HepG2 (cell line): ENCODE data around the gene KLF9. TPM values are rescaled to one million over a fixed set of nuclear protein-coding genes. Genes with fewer than 3 reads are reported as not detected.

Experiments
- ATAC-seq: fragments of 200-7000 bp; cut with Tn5 transposase; 3 replicates; pipeline ENCODE4 v1.9.1; 2020; ENCODE audit warnings: mild to moderate bottlenecking, moderate library complexity
- BruUV-seq: library from RNA; stranded (reverse); fragments of 400-500 nt; replicated peaks from 2 replicates; lab custom pipeline; 2021; lab: Mats Ljungman, UMichigan
- CTCF ChIA-PET: fragments of 300-600 bp; formaldehyde crosslinking; extraction: SDS; loops from one replicate; lab custom pipeline; 2021; ENCODE audit warnings: low total read pairs, inconsistent platforms, low intra/inter-chr PET ratio; lab: Yijun Ruan, JAX
- POLR2A ChIA-PET: fragments of 350-600 bp; sonication (Branson Sonifier 250); formaldehyde crosslinking; loops from one replicate; lab custom pipeline; 2020; ENCODE audit warnings: antibody characterized with exemption, inconsistent platforms; lab: Yijun Ruan, JAX
- DNase-seq: peaks from one replicate; pipeline ENCODE4 v3.0.0-alpha.2; 2015; ENCODE audit warnings: low spot score
- FAIRE-seq: peaks from 3 replicates; lab custom pipeline; 2011; peaks lifted over from hg19 to GRCh38; lab: Jason Lieb, UNC
- H2AFZ ChIP-seq: one replicate; pipeline ENCODE4 v1.6.1; 2011; ENCODE audit warnings: low read length, inconsistent platforms
- H3K27ac ChIP-seq: fragments of 300-600 bp; 3 replicates; pipeline ENCODE4 v1.8.0; 2011; ENCODE audit warnings: mixed run types, mild to moderate bottlenecking, mixed read lengths, low read length, inconsistent platforms; ENCODE audit not compliant: insufficient read depth; ENCODE audit errors: extremely low read length
- H3K27me3 ChIP-seq, 2 experiments: fragments of 200-600 bp in 1 of 2; 2 replicates in 1 of 2; 3 replicates in 1 of 2; pipeline versions ENCODE4 v1.6.0 to v1.8.0; 2011; ENCODE audit warnings: low read length in 2 of 2, mild to moderate bottlenecking in 2 of 2, moderate library complexity in 2 of 2, inconsistent platforms in 1 of 2; ENCODE audit not compliant: insufficient read depth in 2 of 2, control insufficient read depth in 1 of 2
- H3K36me3 ChIP-seq, 2 experiments: fragments of 200-600 bp in 1 of 2; replicated peaks in 1 of 2; 2 replicates in 1 of 2; 3 replicates in 1 of 2; pipeline versions ENCODE4 v1.5.1 to v1.8.0; 2011; ENCODE audit warnings: low read length in 2 of 2, inconsistent platforms in 1 of 2; ENCODE audit not compliant: insufficient read depth in 2 of 2, control insufficient read depth in 1 of 2
- H3K4me1 ChIP-seq: 2 replicates; pipeline ENCODE4 v1.5.1; 2012; ENCODE audit warnings: low read length, inconsistent platforms; ENCODE audit not compliant: insufficient read depth
- H3K4me2 ChIP-seq: 2 replicates; pipeline ENCODE4 v1.6.0; 2011; ENCODE audit warnings: low read depth, low read length, inconsistent platforms
- H3K4me3 ChIP-seq, 3 experiments: fragments of 200-600 bp in 1 of 3; sonication (generic), shearing (Covaris generic) in 1 of 3; replicated peaks in 1 of 3; 2 replicates each; pipeline ENCODE4 v1.5.1; 2011 to 2016; ENCODE audit warnings: low read length in 3 of 3, inconsistent platforms in 2 of 3, low read depth in 2 of 3, mild to moderate bottlenecking in 2 of 3, control low read depth in 1 of 3, mixed read lengths in 1 of 3; ENCODE audit not compliant: insufficient read depth in 1 of 3
- H3K79me2 ChIP-seq: one replicate; pipeline ENCODE4 v1.6.1; 2011; ENCODE audit warnings: low read length, inconsistent platforms; ENCODE audit not compliant: insufficient read depth
- H3K9ac ChIP-seq: 2 replicates; pipeline ENCODE4 v1.6.0; 2011; ENCODE audit warnings: mild to moderate bottlenecking, low read depth, low read length, inconsistent platforms; ENCODE audit not compliant: insufficient read depth
- H3K9me3 ChIP-seq: 2 replicates; pipeline ENCODE4 v1.5.1; 2012; ENCODE audit warnings: mild to moderate bottlenecking, low read length
- H4K20me1 ChIP-seq: 2 replicates; pipeline ENCODE4 v1.6.0; 2011; ENCODE audit warnings: inconsistent platforms, mild to moderate bottlenecking, low read length, moderate library complexity; ENCODE audit not compliant: insufficient read depth
- ATF6 ChIP-seq: sonication (generic); formaldehyde crosslinking; conservative IDR thresholded peaks from 2 replicates; pipeline ENCODE4 v1.4.0; 2020; ENCODE audit warnings: missing genetic modification reagents
- ATRX ChIP-seq: sonication (generic); formaldehyde crosslinking; IDR thresholded peaks from 2 replicates; pipeline ENCODE4 v1.4.0; 2020; ENCODE audit warnings: missing genetic modification reagents, borderline replicate concordance
- CBFB ChIP-seq: sonication (generic); formaldehyde crosslinking; IDR thresholded peaks from 2 replicates; pipeline ENCODE4 v1.4.0; 2020; ENCODE audit warnings: missing genetic modification reagents
- CCDC6 ChIP-seq: sonication (generic); formaldehyde crosslinking; IDR thresholded peaks from 2 replicates; pipeline ENCODE4 v1.8.1; 2022; ENCODE audit warnings: mild to moderate bottlenecking, missing genetic modification reagents, moderate library complexity
- HINFP ChIP-seq: sonication (generic); formaldehyde crosslinking; IDR thresholded peaks from 2 replicates; pipeline ENCODE4 v1.4.0; 2020; ENCODE audit warnings: low read depth, mild to moderate bottlenecking, missing genetic modification reagents
- HOXA5 ChIP-seq: sonication (generic); formaldehyde crosslinking; IDR thresholded peaks from 2 replicates; pipeline ENCODE4 v1.4.0; 2020; ENCODE audit warnings: missing genetic modification reagents
- NR2F6 ChIP-seq, 2 experiments: IDR thresholded peaks; 2 replicates each; pipeline ENCODE4 v1.6.1; 2016; ENCODE audit warnings: antibody characterized with exemption in 1 of 2, mild to moderate bottlenecking in 1 of 2
- NR3C1 ChIP-seq: sonication (generic); formaldehyde crosslinking; IDR thresholded peaks from 2 replicates; pipeline ENCODE4 v1.4.0; 2020; ENCODE audit warnings: missing genetic modification reagents
- NRL ChIP-seq: sonication (generic); formaldehyde crosslinking; IDR thresholded peaks from 2 replicates; pipeline ENCODE4 v1.5.0; 2020; ENCODE audit warnings: missing genetic modification reagents, mild to moderate bottlenecking, moderate library complexity, borderline replicate concordance
- ONECUT2 ChIP-seq: sonication (generic); formaldehyde crosslinking; IDR thresholded peaks from 2 replicates; pipeline ENCODE4 v1.4.0; 2020; ENCODE audit warnings: missing genetic modification reagents
- SSRP1 ChIP-seq: IDR thresholded peaks from 2 replicates; pipeline ENCODE4 v1.6.1; 2016; ENCODE audit warnings: control low read depth
- TRIM22 ChIP-seq: fragments of 450-650 bp; IDR thresholded peaks from 2 replicates; pipeline ENCODE4 v1.6.1; 2017
- TRIM24 ChIP-seq: sonication (generic); formaldehyde crosslinking; IDR thresholded peaks from 2 replicates; pipeline ENCODE4 v1.8.0; 2022; ENCODE audit warnings: mild to moderate bottlenecking, missing genetic modification reagents
- WIZ ChIP-seq: sonication (generic); formaldehyde crosslinking; IDR thresholded peaks from 2 replicates; pipeline ENCODE4 v1.5.1; 2020; ENCODE audit warnings: mild to moderate bottlenecking, missing genetic modification reagents
- ZBTB38 ChIP-seq: sonication (generic); formaldehyde crosslinking; IDR thresholded peaks from 2 replicates; pipeline ENCODE4 v1.5.1; 2020; ENCODE audit warnings: mild to moderate bottlenecking, missing genetic modification reagents
- ZNF441 ChIP-seq: sonication (generic); formaldehyde crosslinking; IDR thresholded peaks from 2 replicates; pipeline ENCODE4 v1.7.0; 2021; ENCODE audit warnings: missing genetic modification reagents, borderline replicate concordance
- ZNF446 ChIP-seq: sonication (generic); formaldehyde crosslinking; IDR thresholded peaks from 2 replicates; pipeline ENCODE4 v1.5.0; 2020; ENCODE audit warnings: mild to moderate bottlenecking, missing genetic modification reagents
- ZNF460 ChIP-seq: sonication (generic); formaldehyde crosslinking; IDR thresholded peaks from 2 replicates; pipeline ENCODE4 v1.5.1; 2020; ENCODE audit warnings: missing genetic modification reagents, mild to moderate bottlenecking, borderline replicate concordance
- ZNF496 ChIP-seq: sonication (generic); formaldehyde crosslinking; IDR thresholded peaks from 2 replicates; pipeline ENCODE4 v1.8.1; 2023; ENCODE audit warnings: mild to moderate bottlenecking, moderate library complexity, missing genetic modification reagents; ENCODE audit not compliant: insufficient replicate concordance
- ZNF709 ChIP-seq: sonication (generic); formaldehyde crosslinking; IDR thresholded peaks from 2 replicates; pipeline ENCODE4 v1.5.0; 2020; ENCODE audit warnings: mild to moderate bottlenecking, missing genetic modification reagents
- WGBS: methylation state at CpG from one replicate; pipeline ENCODE4 v1.1.6; 2017; ENCODE audit warnings: low lambda C conversion rate; 5-methylcytosine and 5-hydroxymethylcytosine counted together
- in situ Hi-C: cut with HindIII; loops from 2 replicates; pipeline ENCODE4 v1.10.0; 2017; ENCODE audit warnings: low pct_unique_long_range_greater_than_20kb; ENCODE audit not compliant: extremely low pct_ligation_motif_present
- intact Hi-C: fragments of 100-400 bp; cut with micrococcal nuclease; formaldehyde crosslinking; loops from one replicate; pipeline ENCODE4 v1.10.0; 2022; ENCODE audit not compliant: unreplicated experiment
- polyA plus RNA-seq, 8 experiments: library from polyadenylated mRNA; depleted of rRNA in 3 of 8; stranded (reverse) in 7 of 8; unstranded in 1 of 8; fragments of >200 nt; fragmentation: Illumina TruSeq in 4 of 8; extraction: Trizol in 4 of 8; gene quantifications; 2 replicates each; pipeline versions ENCODE4 v1.2.1 to v1.2.3, GENCODE V29; 2011 to 2016; ENCODE audit warnings: low read depth in 4 of 8, missing spikeins in 1 of 8, mixed read lengths in 1 of 8; ENCODE audit not compliant: insufficient read depth in 1 of 8
- total RNA-seq, 5 experiments: library from RNA; depleted of rRNA; stranded (reverse); fragments of >200 nt; fragmentation: Illumina TruSeq; extraction: Trizol; gene quantifications; 2 replicates each; pipeline ENCODE4 v1.2.3, GENCODE V29; 2016; ENCODE audit warnings: low read depth in 1 of 5

KLF9 gene
- total and polyA plus RNA-seq, 2 of the 13 experiments (the other 11 are each of a cell fraction or from before 2014, with no cell fraction given): 5.7 to 7.2 TPM

- Histone ChIP-seq H3K9me3 (no peaks in the 10 kb centered on the region), H3K4me1 (peaks cover 33% of the 10 kb centered on the region), H3K27me3 (peaks cover 0 to 7% of the 10 kb centered on the region in 2 experiments; a peak in 2 of 5 replicates), H3K79me2 (no peaks in the 10 kb centered on the region), H3K4me2 (peak overlapping the region; percentile 90), H3K27ac (peak overlapping the region; percentile 100), H3K36me3 (no peaks in the 10 kb centered on the region), H3K4me3 (peak overlapping the region; percentile 61 to 84 (median 67)), H2AFZ (no peak overlapping the region), H4K20me1 (no peaks in the 10 kb centered on the region), H3K9ac (peak overlapping the region; percentile 96)
- in situ Hi-C loops (no loop called here), intact Hi-C loops (loop anchor here (1.0 to 2.0 kb wide), 4 partner anchors 8 to 180 kb away; no protein-coding TSS in a partner anchor)
- under 1% methylated on average over 24 of the region's 32 CpGs for WGBS
- ATAC-seq (peak; percentile 63), FAIRE-seq (peak; percentile 82), DNase-seq (peak; percentile 87)
- CTCF ChIA-PET: no interaction called here
- POLR2A ChIA-PET: interaction anchor here (0.6 to 4.9 kb wide), 23 partner anchors 8 to 1942 kb away, joined by 3 to 81 read pairs (median 5); no protein-coding TSS in a partner anchor
- TSS peak; percentile 41 for BruUV-seq
- TF ChIP-seq HOXA5 (CRISPR knock-in tag) (no peak), ATRX (CRISPR knock-in tag) (no peak), ZNF441 (CRISPR knock-in tag) (no peak), WIZ (CRISPR knock-in tag) (no peak), ZNF709 (CRISPR knock-in tag) (no peak; the same call in 1 of the 2 replicates), TRIM24 (0 out of 2 replicates have a peak, but pooled peaks have one; percentile 24), ATF6 (CRISPR knock-in tag) (no peak), SSRP1 (CRISPR knock-in tag) (peak; percentile 58; the same call in 1 of the 2 replicates), HINFP (no peak), ZNF446 (CRISPR knock-in tag) (no peak), ONECUT2 (CRISPR knock-in tag) (no peak), NR3C1 (no peak), ZBTB38 (CRISPR knock-in tag) (no peak), CBFB (CRISPR knock-in tag) (no peak), TRIM22 (no peak), ZNF496 (CRISPR knock-in tag) (no peak), ZNF460 (no peak), CCDC6 (CRISPR knock-in tag) (no peak), NR2F6 (IDR thresholded peaks at IDR 0.05) (no peak), NR2F6 (CRISPR knock-in tag; IDR thresholded peaks at IDR 0.05) (peak; percentile 37; the same call in 1 of the 2 replicates), NRL (CRISPR knock-in tag) (0 out of 2 replicates have a peak, but pooled peaks have one; percentile 23)
Observed at GRCh38 chr9:70420441-70421271, 6.2 kb upstream of the KLF9 start.
